Measurements from ENCODE around the gene IL10RA.

Gene IL10RA

GRCh38 chr11:118042796-118043195, 56.6 kb downstream of the IL10RA start:
- DNase-seq, result no peak

- no peak for DNase-seq
These were observed 59.0 kb downstream of the IL10RA start for GRCh38 chr11:118045191-118045590.

- no peak for DNase-seq
These were observed 60.1 kb downstream of the IL10RA start for GRCh38 chr11:118046051-118046963.

- DNase-seq, result no peak
These were observed 60.9 kb downstream of the IL10RA start for GRCh38 chr11:118046964-118047700.

GRCh38 chr11:118047749-118048148, 61.6 kb downstream of the IL10RA start:
- DNase-seq, result no peak

- no peak for DNase-seq
These were observed 62.5 kb downstream of the IL10RA start for GRCh38 chr11:118048472-118049370.

GRCh38 chr11:118049771-118050170, 63.6 kb downstream of the IL10RA start:
- no peak for DNase-seq

- no peak for DNase-seq
These were observed 64.2 kb downstream of the IL10RA start for GRCh38 chr11:118050208-118050891.
